ENCODE data around the gene DOCK8.

DNA sequence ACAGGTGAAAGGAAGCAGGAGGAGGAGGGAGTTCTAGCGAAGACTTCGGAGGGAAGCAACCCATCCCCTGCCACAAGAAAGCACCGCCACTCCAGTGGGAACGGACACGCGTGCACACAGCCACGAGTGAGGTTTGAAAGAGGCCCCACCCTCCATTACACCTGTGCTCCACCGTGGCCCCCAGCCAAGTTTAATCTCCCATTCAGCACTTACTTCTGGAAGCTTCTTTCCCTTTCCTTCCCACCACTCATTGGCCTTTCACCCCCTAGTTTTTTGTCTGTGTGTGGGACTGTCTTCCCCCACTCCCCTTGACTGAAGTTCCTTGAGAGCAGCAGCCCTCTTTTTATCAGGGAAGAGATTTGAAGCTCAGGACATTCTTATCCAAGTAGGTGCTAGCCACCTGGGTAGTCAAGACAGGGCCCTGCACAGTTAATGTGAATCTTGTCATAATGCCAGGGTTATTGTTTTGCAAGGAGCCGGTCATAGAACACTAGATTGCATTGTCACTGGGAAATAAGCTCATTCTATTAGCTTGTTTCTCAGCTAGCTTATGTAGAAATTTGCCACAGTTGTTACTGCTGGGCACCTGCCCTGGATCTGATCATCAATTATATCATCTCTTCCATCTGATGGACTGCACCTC, 256.0 kb downstream of the DOCK8 start:
- TF ChIP-seq, protein P1, sequence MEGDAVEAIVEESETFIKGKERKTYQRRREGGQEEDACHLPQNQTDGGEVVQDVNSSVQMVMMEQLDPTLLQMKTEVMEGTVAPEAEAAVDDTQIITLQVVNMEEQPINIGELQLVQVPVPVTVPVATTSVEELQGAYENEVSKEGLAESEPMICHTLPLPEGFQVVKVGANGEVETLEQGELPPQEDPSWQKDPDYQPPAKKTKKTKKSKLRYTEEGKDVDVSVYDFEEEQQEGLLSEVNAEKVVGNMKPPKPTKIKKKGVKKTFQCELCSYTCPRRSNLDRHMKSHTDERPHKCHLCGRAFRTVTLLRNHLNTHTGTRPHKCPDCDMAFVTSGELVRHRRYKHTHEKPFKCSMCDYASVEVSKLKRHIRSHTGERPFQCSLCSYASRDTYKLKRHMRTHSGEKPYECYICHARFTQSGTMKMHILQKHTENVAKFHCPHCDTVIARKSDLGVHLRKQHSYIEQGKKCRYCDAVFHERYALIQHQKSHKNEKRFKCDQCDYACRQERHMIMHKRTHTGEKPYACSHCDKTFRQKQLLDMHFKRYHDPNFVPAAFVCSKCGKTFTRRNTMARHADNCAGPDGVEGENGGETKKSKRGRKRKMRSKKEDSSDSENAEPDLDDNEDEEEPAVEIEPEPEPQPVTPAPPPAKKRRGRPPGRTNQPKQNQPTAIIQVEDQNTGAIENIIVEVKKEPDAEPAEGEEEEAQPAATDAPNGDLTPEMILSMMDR (IDR thresholded peaks at IDR 0.05 in 2 of 3, conservative IDR thresholded peaks at IDR 0.05 in 1 of 3; ENCODE audit: borderline replicate concordance in 1 of 3, insufficient read depth in 1 of 3, low read depth in 2 of 3, low read length in 2 of 3), result no peak
- TF ChIP-seq EZH2 (IDR thresholded peaks at IDR 0.05) (no peak), POLR2A (IDR thresholded peaks at IDR 0.05; ENCODE audit: borderline replicate concordance, extremely low read depth, insufficient read depth, insufficient read length) (no peak), YY1 (IDR thresholded peaks at IDR 0.05; ENCODE audit: extremely low read depth, insufficient replicate concordance, low read depth, low read length) (no peak)
- TF ChIP-seq, protein P2, sequence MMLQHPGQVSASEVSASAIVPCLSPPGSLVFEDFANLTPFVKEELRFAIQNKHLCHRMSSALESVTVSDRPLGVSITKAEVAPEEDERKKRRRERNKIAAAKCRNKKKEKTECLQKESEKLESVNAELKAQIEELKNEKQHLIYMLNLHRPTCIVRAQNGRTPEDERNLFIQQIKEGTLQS (IDR thresholded peaks at IDR 0.05), result no peak

Data from HCT116 (cell line).